Amygdala (tissue), 56 donors: ENCODE results near the gene JOSD2.
"Not testable (repeated sequence)": the region's sequence is repeated elsewhere in the genome, so short reads cannot be mapped to it uniquely, and the experiment has no call there.

ENCODE experiments used
- DNase-seq, 56 donors: peaks; one replicate each; lab custom pipeline; 2025; lab: John Stamatoyannopoulos, UW

Gene JOSD2

GRCh38 chr19:50478901-50479715, 31.9 kb downstream of the JOSD2 start:
- DNase-seq = peak in 8 of 56 donors; percentile 7 to 40 (median 31)

- no peak for DNase-seq
Measured at GRCh38 chr19:50477751-50478515, 33.1 kb downstream of the JOSD2 start.

- no peak for DNase-seq
Measured at GRCh38 chr19:50476907-50477238, 34.1 kb downstream of the JOSD2 start.

- DNase-seq = peak; percentile 48 to 96 (median 83)
Measured at GRCh38 chr19:50476224-50476906, 34.6 kb downstream of the JOSD2 start, which contains the start of the genes EMC10 and GARIN5A. Gene EMC10, plus strand, starts transcription at chr19:50476507. Its CDS starts 38 bp downstream, at chr19:50476545. Gene GARIN5A, minus strand, starts transcription at chr19:50476848. Its CDS starts 460 bp downstream, at chr19:50476388.

- DNase-seq = no peak
Measured at GRCh38 chr19:50475736-50476223, 35.2 kb downstream of the JOSD2 start.

- no peak for DNase-seq
Measured at GRCh38 chr19:50475101-50475568, 35.9 kb downstream of the JOSD2 start.

DNA sequence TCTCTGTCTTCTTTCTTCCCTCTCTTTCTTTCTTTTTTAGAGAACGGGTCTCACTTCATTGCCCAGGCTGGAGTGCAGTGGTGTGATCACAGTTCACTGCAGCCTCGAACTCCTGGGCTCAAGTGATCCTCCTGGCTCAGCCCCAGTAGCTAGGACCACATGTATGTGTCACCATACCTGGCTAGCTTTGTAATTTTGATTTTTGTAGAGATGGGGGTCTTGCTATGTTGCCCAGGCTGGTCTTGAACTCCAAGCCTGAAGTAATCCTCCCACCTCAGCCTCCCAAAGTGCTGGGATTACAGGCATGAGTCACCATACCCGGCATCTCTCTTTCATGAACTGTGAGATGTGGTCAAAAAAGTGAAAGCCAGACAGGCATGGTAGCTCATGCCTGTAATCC, 37.7 kb downstream of the JOSD2 start:
- not testable (repeated sequence) for DNase-seq

- DNase-seq = no peak
Measured at GRCh38 chr19:50468818-50469217, 42.2 kb downstream of the JOSD2 start.

GRCh38 chr19:50467566-50467965, 43.4 kb downstream of the JOSD2 start:
- no peak for DNase-seq

GRCh38 chr19:50466706-50467039, 44.3 kb downstream of the JOSD2 start:
- no peak for DNase-seq

GRCh38 chr19:50465986-50466705, 44.8 kb downstream of the JOSD2 start:
- no peak for DNase-seq

DNA sequence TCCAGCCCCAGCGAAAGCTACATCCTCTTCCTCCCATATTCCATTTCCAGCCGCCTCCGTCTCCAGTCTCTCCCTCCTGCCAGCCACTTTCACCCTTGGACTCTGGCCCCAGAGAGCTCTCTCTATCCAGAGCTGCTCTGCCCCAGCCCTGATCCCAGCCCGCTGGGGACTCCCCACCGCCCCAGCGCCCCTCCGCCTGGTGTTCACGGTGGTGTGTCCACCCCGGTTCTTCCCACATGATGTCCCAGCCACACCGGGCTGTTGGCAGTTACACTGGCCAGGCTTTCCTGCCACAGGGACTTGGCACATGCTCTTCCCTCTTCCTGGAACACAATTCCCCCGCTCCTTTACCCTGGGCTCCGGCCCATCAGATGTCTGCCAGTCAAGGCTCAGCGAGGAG, 46.0 kb downstream of the JOSD2 start:
- DNase-seq = no peak

- no peak for DNase-seq
Measured at GRCh38 chr19:50464348-50464747, 46.6 kb downstream of the JOSD2 start.

GRCh38 chr19:50462970-50463369, 48.0 kb downstream of the JOSD2 start:
- no peak for DNase-seq

GRCh38 chr19:50461066-50461875, 49.7 kb downstream of the JOSD2 start:
- DNase-seq = peak in 36 of 56 donors; percentile 5 to 67 (median 22)

DNA sequence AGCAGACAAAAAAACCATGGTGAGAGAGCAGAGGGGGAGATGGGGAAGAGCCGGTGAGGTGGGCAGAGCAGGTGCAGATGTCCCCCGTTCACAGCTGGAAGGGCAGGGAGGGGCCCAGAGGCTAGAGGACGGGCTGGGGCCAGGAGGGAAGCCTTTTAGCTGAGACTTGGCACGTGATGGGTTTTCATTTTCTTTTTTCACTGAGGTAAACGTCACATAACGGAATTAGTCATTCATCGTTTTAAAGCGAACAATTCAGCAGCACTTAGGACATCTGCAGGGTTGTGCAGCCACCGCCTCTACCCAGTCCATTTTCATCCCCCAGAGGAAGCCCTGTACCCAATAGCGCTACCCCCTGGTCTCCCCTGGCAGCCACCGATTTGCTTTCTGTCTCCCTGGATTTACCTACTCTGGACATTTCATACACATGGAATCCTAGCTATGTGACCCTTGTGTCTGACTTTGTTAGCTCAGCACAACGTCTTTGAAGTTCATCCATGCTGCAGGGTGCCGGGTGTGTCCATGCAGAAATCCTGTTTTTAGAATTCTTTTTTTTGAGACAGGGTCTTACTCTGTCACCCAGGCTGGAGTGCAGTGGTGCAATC, 50.7 kb downstream of the JOSD2 start:
- DNase-seq = no peak

DNA sequence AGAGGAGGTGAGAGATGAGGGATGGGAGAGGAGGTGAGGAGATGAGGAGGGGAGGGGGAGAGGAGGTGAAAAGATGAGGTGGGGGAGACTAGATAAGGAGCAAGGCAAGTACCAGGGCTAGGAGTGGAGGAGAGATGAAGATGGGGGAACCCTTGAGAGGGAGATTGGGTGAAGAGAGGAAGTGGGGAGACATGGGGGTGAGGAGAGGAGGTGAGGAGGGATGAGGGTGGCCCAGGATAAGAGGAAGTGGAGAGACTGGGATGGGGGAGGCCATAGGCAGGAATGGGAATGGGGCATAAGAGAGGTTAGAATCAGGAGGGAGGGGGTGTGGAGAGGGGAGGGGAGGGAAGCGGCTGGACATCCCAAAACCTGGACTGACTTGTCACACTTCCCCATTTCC, 51.4 kb downstream of the JOSD2 start:
- DNase-seq = no peak

DNA sequence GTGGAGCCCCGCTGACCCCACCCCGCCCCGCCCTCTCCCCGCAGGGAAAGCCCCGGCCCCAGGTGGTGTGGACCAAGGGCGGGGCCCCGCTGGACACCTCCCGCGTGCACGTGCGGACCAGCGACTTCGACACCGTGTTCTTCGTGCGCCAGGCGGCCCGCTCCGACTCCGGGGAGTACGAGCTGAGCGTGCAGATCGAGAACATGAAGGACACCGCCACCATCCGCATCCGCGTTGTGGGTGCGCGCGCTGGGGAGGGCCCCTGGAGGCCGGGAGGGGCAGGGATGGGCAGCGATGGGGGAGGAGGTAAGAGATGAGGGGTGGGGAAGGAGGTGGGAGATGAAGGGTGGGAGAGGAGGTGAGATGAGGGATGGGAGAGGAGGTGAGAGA, 51.9 kb downstream of the JOSD2 start:
- no peak for DNase-seq
